GM12891 (cell line): ENCODE data around the gene CD164L2.

Experiments used
- POLR2A ChIP-seq: IDR thresholded peaks from 2 replicates; pipeline ENCODE4 v1.6.1; 2011; ENCODE audit warnings: low read depth, low read length, control low read depth
- POLR2AphosphoS5 ChIP-seq: IDR thresholded peaks from 2 replicates; pipeline ENCODE4 v1.6.1; 2011; ENCODE audit warnings: low read depth, low read length, control low read depth
- SPI1 ChIP-seq: IDR thresholded peaks from 2 replicates; pipeline ENCODE4 v1.6.1; 2011; ENCODE audit warnings: low read depth, low read length, control low read depth
- TAF1 ChIP-seq: IDR thresholded peaks from 2 replicates; pipeline ENCODE4 v1.6.1; 2011; ENCODE audit warnings: low read depth, low read length, control low read depth

- no peak for TF ChIP-seq POLR2AphosphoS5
- no peak for TF ChIP-seq TAF1
- TF ChIP-seq POLR2A = no peak
- no peak for TF ChIP-seq SPI1
Observed at GRCh38 chr1:27358928-27359313, 24.2 kb downstream of the CD164L2 start.
